Measurements from ENCODE around the gene EDRF1.

- TF ChIP-seq CTCF (IDR thresholded peaks at IDR 0.05) = no peak
- TF ChIP-seq POLR2A (IDR thresholded peaks at IDR 0.05) = no peak
Measured at GRCh38 chr10:125738206-125738605, 18.7 kb downstream of the EDRF1 start.
